Measurements from ENCODE around the gene HCRTR1.

GRCh38 chr1:31628931-31629556 lies 11.6 kb downstream of the HCRTR1 start:
- TF ChIP-seq EP300 (IDR thresholded peaks at IDR 0.05) (no peak), CTCF (IDR thresholded peaks at IDR 0.05) (no peak), POLR2A (IDR thresholded peaks at IDR 0.05; ENCODE audit: low read depth) (no peak)
